Stimulated activated naive CD8-positive, alpha-beta T cell treated with anti-CD3 and anti-CD28 coated beads, Interleukin-15, Interleukin-2, amounts not matched to agents 100 ng/mL and 50 ng/mL, for 24 hours (primary cell): ENCODE data around the gene SCUBE1.

Experiments
- H3K27ac Mint-ChIP-seq: one replicate; pipeline ENCODE4 v1.8.0; 2021; ENCODE audit warnings: mild to moderate bottlenecking, mixed read lengths
- H3K27me3 Mint-ChIP-seq: one replicate; pipeline ENCODE4 v1.8.0; 2021; ENCODE audit warnings: mixed read lengths
- H3K36me3 Mint-ChIP-seq: one replicate; pipeline ENCODE4 v1.8.0; 2021; ENCODE audit warnings: low read depth, mixed read lengths
- H3K4me1 Mint-ChIP-seq: one replicate; pipeline ENCODE4 v1.8.0; 2021; ENCODE audit warnings: low read depth, mixed read lengths
- H3K4me3 Mint-ChIP-seq: one replicate; pipeline ENCODE4 v1.8.0; 2021; ENCODE audit warnings: mild to moderate bottlenecking, mixed read lengths
- H3K9me3 Mint-ChIP-seq: one replicate; pipeline ENCODE4 v1.8.0; 2021; ENCODE audit warnings: mixed read lengths

SCUBE1 gene

DNA sequence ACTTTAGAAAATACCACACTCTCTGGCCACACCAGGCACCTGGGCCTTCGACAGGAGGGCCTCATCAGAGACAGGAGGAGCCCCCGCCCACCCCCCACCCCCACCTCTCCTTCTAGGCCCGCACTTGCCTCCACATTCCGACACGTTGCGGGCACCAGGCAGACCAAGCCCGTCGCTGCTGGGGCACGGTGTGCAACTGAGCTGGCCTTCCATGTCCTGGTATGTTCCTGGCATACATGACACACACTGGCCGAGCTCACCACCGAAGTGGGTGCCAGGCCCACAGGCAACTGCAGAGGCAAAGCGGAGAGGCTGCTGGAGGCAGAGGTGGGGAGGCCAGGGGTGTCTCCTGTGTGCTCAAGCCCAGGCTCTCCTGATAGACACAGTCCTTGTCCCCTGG lies 129.2 kb downstream of the SCUBE1 start:
- no peaks in the 10 kb centered on the region for H3K4me1 Mint-ChIP-seq
- H3K27me3 Mint-ChIP-seq, result no peaks in the 10 kb centered on the region
- H3K36me3 Mint-ChIP-seq, result no peaks in the 10 kb centered on the region
- H3K27ac Mint-ChIP-seq, result no peak overlapping the region
- no peak overlapping the region for H3K4me3 Mint-ChIP-seq
- no peaks in the 10 kb centered on the region for H3K9me3 Mint-ChIP-seq

DNA sequence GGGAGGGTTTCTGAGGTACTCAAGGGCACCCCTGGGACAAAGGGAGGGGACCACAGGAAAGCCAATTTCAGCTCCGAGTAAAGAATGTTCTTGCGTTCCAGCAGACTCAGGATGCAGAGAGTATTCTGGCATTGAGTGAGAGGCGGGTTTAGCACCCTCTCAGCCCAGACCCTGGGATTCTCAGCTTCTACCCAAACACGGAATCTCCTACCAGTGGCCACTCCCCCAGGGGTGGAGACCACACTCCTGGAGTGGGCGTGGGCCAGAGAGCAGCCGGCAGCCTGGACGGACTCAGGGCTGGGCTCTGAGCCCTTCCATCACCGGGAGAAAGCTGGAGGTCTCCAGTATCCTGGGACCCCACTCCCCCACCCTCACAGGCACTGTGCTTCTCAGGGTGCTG lies 130.1 kb downstream of the SCUBE1 start:
- H3K4me3 Mint-ChIP-seq, result no peak overlapping the region

DNA sequence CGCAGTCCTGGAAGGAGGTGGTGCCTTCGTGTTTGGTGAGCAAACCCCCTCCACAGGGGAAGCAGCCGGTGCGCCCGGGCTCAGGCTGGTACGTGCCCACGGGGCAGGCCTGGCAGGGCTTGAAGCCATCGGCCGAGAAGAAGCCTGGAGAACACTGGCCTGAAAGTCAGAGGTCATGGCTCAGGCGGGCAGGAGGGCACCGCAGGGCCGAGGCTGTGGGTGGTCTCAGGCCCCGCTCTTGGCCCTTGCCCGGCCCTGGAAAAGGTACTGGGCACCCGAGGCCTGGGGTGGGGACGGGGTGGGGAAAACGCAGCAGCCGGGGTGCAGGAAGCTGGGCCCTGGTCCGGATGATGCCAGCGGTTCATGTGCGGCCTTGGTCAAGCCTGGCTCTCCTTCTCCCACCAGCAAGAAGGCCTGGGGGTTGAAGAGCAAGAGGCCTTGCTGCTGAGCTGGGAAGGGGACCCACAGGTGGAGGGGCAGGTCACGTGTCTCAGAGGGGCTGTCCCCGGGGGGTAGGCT lies 130.7 kb downstream of the SCUBE1 start:
- H3K27ac Mint-ChIP-seq, result no peak overlapping the region
- H3K27me3 Mint-ChIP-seq, result no peaks in the 10 kb centered on the region
- no peaks in the 10 kb centered on the region for H3K36me3 Mint-ChIP-seq
- H3K9me3 Mint-ChIP-seq, result no peaks in the 10 kb centered on the region
- H3K4me1 Mint-ChIP-seq, result no peaks in the 10 kb centered on the region
- H3K4me3 Mint-ChIP-seq, result no peak overlapping the region

More for the DNA sequence above, 130.1 kb downstream of the SCUBE1 start:
- H3K36me3 Mint-ChIP-seq, result no peaks in the 10 kb centered on the region
- no peaks in the 10 kb centered on the region for H3K27me3 Mint-ChIP-seq
- H3K4me1 Mint-ChIP-seq, result no peaks in the 10 kb centered on the region
- no peaks in the 10 kb centered on the region for H3K9me3 Mint-ChIP-seq
- H3K27ac Mint-ChIP-seq, result no peak overlapping the region

DNA sequence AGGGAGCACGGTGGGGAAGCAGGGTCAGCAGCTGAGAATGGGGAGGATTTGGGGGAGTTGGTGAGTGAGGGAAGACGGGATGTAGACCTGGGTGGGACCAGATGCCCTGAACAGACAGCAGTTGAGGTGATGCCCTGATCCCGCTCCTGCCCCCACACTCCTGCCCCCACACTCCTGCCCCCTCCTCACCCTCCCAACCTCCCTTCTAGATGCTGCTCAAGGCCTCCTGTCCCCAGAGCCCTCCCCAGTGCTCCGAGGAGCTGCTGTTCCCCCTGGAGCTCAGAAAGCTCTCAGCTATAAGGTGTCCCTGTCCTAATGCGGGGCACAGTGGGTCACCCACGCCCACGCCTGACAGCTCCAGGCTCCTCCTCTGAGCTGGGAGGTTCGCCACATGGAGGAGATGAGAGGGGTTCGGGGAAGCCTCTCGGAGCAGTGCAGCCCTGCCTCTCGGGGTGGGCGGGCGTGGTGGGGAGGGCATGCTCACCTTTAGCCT lies 131.2 kb downstream of the SCUBE1 start:
- no peaks in the 10 kb centered on the region for H3K27me3 Mint-ChIP-seq
- H3K27ac Mint-ChIP-seq, result no peak overlapping the region
- H3K36me3 Mint-ChIP-seq, result no peaks in the 10 kb centered on the region
- H3K4me1 Mint-ChIP-seq, result no peaks in the 10 kb centered on the region
- H3K9me3 Mint-ChIP-seq, result no peaks in the 10 kb centered on the region
- H3K4me3 Mint-ChIP-seq, result no peak overlapping the region

DNA sequence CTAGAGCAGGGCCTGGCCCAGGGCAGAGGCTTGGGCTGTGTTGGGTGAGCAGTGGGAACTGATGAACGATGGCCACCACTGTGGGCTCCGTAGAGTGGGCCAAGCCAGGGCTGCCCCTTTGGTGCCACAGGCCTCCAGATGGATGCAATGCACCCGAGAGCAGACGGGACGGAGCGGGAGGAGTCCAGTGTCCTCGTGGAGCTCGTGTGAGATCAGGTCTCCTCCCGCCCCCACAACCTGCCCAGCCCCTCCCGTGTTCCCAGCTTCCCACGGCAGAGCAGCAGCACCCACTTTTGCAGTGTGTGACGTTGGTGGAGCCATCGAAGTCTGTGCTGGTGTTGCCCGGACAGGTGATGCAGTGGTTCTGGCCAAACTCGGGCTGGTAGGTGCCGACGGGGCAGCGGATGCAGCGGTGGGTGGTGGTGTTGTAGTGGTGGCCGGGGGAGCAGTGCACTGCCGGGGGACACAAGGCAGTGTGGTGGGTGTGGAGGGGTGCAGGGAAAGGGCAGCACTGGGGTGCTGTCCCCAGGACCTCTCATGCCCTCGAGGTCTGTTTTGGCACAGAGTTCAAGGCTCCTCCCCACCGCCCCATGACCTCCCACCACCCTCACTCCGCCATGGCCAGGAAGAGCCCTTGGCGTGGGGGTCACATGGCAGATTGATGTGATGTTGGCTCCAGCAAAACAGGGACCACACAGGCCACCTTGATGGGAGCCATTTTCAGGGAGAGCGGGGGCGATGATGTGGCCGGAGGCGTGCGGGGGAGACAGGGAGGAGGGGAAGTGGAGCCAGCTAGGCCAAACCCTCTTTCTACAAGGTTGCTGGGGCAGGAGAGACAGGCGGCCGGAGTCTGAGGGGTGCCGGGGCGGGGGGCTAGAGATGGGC lies 132.3 kb downstream of the SCUBE1 start:
- Mint-ChIP-seq H3K4me3 (no peak overlapping the region), H3K4me1 (peaks cover 8% of the 10 kb centered on the region), H3K9me3 (no peaks in the 10 kb centered on the region), H3K36me3 (no peaks in the 10 kb centered on the region), H3K27ac (no peak overlapping the region), H3K27me3 (no peaks in the 10 kb centered on the region)

DNA sequence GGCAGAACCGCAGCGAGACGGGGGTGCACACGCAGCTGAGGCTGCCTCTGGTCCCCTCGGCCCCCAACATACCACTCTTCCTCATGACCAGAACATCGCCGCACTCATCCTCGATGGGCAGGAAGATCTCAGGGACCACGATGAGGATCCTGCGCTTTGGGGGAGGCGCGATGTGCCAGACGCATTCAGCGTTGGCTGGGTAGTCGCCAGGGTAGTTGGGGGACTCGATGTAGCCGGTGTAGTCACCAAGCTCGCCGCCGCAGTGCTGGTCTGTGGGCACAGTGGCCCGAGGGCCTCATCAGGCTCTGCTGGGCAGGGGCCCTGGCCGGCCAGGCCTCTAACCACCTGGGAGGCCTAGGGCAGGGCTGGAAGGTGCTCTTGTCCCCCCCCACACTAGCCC lies 133.2 kb downstream of the SCUBE1 start:
- Mint-ChIP-seq H3K27ac (no peak overlapping the region), H3K4me1 (peaks cover 8% of the 10 kb centered on the region), H3K4me3 (no peak overlapping the region), H3K36me3 (no peaks in the 10 kb centered on the region), H3K9me3 (no peaks in the 10 kb centered on the region), H3K27me3 (no peaks in the 10 kb centered on the region)

DNA sequence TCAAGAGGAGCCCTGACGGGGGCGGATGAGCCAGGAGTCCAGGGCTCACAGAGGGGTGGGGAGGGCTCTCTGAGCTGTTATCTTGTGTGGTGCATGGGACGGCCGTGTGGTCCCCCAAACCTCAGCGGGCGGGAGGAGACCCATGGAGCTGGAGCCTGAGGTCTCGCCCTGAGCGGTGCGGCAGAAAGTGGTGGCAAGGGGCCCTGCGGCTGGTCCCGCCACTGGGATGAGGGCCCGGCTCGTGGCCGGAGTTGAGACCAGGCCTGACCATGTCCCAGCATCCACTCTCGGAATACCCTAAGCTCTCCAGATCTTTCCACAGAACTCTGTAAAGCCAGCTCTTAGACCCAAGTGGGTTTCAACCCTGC lies 133.7 kb downstream of the SCUBE1 start:
- Mint-ChIP-seq H3K27ac (no peak overlapping the region), H3K4me3 (no peak overlapping the region), H3K27me3 (no peaks in the 10 kb centered on the region)

DNA sequence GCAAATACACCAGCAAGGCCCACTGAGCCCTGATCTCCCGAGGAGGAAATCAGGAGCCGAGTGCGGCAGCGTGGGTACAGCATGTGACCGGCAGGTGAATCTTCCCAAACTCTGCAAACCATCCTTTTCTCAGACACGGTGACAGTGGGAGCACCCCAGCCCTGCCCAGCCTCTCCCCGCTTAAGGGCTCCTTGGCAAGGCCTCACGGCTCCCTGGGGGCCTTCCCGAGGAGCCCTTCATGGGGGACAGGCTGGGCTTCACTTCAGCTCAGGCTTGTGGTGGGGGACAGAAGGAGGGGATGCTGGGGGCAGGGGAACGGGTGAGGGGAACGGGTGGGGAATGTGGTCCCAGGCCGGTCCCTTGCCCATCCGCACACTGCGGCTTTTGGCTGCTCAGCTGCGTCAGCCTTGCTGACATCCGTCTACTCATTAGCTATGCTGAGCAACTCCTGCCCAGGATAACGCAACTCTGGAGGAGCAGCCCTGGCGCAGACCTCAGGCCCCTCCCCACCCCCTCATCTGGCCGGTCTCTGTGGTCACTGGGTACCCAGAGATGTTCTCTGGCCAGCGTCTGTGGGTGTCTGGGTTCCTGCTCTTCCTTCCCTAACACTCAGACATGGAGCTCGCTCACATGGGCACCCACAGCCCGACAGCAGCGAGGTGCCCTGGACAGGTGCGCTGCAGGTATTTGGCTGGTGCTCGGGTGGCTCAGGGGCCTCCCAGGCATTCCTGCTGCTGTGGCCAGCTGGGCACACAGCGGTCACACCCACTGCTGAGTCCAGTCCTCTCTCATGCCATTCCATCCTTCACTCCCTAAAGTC lies 134.3 kb downstream of the SCUBE1 start:
- H3K4me1 Mint-ChIP-seq, result peaks cover 8% of the 10 kb centered on the region
- no peak overlapping the region for H3K4me3 Mint-ChIP-seq
- H3K27ac Mint-ChIP-seq, result no peak overlapping the region
- no peaks in the 10 kb centered on the region for H3K36me3 Mint-ChIP-seq
- H3K9me3 Mint-ChIP-seq, result no peaks in the 10 kb centered on the region
- H3K27me3 Mint-ChIP-seq, result no peaks in the 10 kb centered on the region

More for the DNA sequence above, 133.7 kb downstream of the SCUBE1 start:
- Mint-ChIP-seq H3K36me3 (no peaks in the 10 kb centered on the region), H3K4me1 (peaks cover 8% of the 10 kb centered on the region), H3K9me3 (no peaks in the 10 kb centered on the region)

DNA sequence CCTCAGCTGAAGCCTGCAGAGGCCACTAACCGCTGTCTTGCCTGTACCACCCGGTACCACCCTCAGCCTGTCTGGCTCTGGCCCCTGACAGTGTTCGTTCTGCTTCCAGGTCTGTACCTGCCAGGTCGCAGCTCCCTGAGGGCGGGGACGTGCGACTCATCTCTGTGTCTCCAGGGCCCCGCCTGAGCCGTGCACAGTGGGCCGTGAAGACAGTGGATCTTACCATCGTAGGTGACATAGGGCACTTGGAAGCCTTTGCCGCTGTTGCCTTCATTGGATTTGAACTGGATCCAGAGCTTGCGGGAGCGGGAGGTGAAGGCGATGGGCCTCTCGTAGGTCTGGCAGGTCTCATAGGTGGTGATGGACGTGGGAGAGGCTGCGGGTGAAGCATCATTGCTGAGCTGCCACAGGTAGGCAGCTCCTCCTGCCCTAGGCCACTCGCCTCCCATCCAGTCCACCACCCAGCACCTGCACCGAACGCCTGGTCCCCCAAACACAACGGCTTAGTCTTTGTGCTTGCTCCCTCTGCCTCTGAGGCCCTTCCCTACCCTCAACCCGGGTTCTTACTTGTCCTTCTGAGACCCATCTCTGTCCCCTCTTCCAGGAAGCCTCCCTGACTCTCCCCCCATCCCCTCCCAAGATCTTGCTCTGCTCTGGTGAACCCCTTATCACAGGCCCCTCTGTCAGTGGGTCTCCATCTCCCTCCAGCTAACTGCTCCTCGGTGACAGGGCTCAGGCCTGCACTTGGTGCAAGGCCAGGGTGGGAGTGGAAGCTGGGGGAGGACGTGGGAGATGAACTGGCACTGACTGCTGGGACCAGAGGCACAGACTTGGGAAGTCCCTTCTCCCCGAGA lies 135.1 kb downstream of the SCUBE1 start:
- Mint-ChIP-seq H3K27ac (no peak overlapping the region), H3K4me1 (peaks cover 8% of the 10 kb centered on the region), H3K27me3 (no peaks in the 10 kb centered on the region), H3K36me3 (no peaks in the 10 kb centered on the region), H3K4me3 (no peak overlapping the region), H3K9me3 (no peaks in the 10 kb centered on the region)

DNA sequence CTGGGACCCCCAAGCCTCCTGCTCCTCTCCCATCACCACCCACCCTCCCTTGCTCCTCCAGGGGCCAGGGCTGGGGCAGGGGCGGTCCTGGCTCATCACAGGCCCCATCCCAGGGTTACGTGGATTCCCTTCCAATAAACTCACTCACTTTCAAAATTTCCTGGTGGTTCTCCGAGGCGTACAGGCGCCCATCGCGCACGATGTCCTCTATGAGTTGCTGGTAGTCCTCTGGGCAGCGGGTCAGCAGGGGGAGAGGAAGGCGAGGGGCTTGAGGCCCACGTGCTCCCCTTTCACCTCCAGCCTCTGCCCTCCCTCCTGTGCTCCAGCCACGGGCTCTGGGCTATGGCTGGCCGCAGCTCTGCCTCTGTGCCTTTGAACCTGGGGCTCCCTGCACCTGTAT lies 135.8 kb downstream of the SCUBE1 start:
- Mint-ChIP-seq H3K9me3 (no peaks in the 10 kb centered on the region), H3K4me3 (no peak overlapping the region), H3K36me3 (no peaks in the 10 kb centered on the region), H3K27me3 (no peaks in the 10 kb centered on the region), H3K4me1 (peaks cover 8% of the 10 kb centered on the region), H3K27ac (no peak overlapping the region)

DNA sequence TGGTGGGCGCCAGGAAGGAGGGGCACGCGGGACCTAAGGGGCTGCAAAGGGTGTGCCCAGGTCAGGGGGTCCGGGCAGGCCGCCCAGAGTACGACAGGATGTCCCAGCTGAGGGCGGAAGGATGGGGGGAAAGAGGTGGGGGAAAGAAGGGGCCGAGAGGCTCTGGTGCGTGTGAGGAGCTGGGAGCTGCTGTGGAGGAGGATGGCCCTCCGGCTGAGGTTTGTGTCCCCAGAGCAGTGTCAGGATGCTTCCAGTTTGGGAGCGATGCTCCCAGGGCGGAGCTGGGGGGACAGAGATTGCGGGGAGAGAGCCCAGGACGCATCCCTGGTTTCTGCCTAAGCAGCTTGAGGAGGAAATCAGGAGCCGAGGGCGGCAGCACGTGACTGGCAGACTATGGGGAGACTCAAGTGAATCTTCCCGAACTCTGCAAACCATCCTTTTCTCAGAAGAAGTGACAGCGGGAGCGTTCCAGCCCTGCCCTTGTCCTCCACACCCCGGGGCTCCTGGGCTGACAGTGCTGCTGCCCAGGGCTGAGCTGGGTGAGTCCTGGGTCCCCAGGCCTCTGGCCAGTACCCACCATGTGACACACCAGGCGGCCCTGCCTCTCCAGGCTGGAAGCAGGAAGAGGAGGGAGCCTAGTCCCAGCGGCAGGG lies 136.5 kb downstream of the SCUBE1 start:
- Mint-ChIP-seq H3K27ac (no peak overlapping the region), H3K36me3 (no peaks in the 10 kb centered on the region), H3K4me1 (peaks cover 8% of the 10 kb centered on the region), H3K9me3 (no peaks in the 10 kb centered on the region), H3K4me3 (no peak overlapping the region), H3K27me3 (no peaks in the 10 kb centered on the region)

DNA sequence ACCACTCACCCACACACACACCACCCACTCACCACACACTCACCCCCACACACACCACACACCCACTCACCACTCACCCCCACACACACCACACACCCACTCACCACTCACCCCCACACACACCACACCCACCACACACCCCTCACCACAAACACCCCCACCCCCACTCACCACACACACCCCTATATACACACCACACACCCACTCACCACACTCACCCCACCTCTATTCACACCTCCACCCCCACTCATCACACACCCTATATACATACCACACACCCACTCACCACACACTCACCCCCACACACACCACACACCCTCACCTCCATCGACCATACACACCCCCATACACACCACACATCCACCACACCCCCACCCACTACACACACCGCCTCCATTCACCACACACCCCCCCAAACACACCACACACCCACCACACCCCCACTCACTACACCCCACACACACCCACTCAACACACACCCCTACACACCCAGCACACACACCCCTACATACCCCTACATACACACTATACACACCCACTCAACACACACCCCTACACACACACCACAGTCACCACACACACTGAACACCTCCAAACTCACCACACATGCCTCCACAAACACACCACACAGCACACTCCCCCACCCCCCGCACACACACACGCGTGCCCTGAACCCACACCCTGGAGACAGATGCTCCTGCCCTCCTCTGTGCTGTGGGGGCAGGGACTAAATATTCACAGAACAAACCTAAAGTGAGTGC lies 137.2 kb downstream of the SCUBE1 start:
- Mint-ChIP-seq H3K4me1 (peaks cover 8% of the 10 kb centered on the region), H3K36me3 (no peaks in the 10 kb centered on the region), H3K4me3 (no peak overlapping the region), H3K27me3 (no peaks in the 10 kb centered on the region), H3K27ac (no peak overlapping the region), H3K9me3 (no peaks in the 10 kb centered on the region)

DNA sequence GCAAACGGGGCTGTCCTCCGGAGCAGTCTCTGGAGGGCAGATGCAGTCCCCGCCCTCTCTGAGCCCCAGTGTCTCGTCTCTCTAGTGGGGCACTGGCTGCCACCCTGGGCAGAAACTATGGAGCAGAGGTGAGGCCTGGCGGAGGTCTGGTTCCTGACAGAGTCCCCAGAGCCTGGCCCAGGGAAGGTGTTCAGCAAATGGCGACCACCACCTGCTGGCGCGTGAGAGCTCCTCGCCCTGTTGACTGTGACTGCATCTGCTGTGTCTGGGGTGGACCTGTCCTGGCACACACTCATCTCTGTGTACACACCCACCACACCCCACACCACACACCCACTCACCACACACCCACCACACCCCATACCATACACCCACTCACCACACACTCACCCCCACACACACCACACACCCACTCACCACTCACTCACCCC lies 137.9 kb downstream of the SCUBE1 start:
- Mint-ChIP-seq H3K36me3 (no peaks in the 10 kb centered on the region), H3K9me3 (no peaks in the 10 kb centered on the region)

More for the DNA sequence above, 137.9 kb downstream of the SCUBE1 start:
- H3K4me1 Mint-ChIP-seq, result peaks cover 8% of the 10 kb centered on the region
- no peak overlapping the region for H3K4me3 Mint-ChIP-seq
- no peak overlapping the region for H3K27ac Mint-ChIP-seq
- no peaks in the 10 kb centered on the region for H3K27me3 Mint-ChIP-seq
